H1 (cell line): ENCODE results near the gene UCP1. TPM values are rescaled to one million over a fixed set of nuclear protein-coding genes. Genes with fewer than 3 reads are reported as not detected.

Experiments used
- CTCF ChIA-PET: fragments of 300-600 bp; sonication (Branson Sonifier 250); formaldehyde crosslinking; loops from one replicate; lab custom pipeline; 2021; ENCODE audit not compliant: partially characterized antibody; lab: Charles Lee
- POLR2A ChIA-PET: fragments of 300-600 bp; sonication (Branson Sonifier 250); formaldehyde crosslinking; loops from one replicate; lab custom pipeline; 2021; ENCODE audit warnings: inconsistent platforms; ENCODE audit not compliant: partially characterized antibody; lab: Charles Lee
- DNase-seq, 2 experiments: peaks; one replicate each; pipeline versions ENCODE4 v3.0.0 to v3.0.0-alpha.2; 2010 to 2022; ENCODE audit warnings: low spot score in 2 of 2, low read depth in 1 of 2, mixed read lengths in 1 of 2
- FAIRE-seq: peaks from 2 replicates; lab custom pipeline; 2011; peaks lifted over from hg19 to GRCh38; lab: Jason Lieb, UNC
- H2AFZ ChIP-seq: 2 replicates; pipeline ENCODE4 v1.8.1; 2012; ENCODE audit warnings: low read length, inconsistent platforms
- H2AK5ac ChIP-seq: 2 replicates; pipeline ENCODE4 v1.6.1; 2013; ENCODE audit warnings: low read depth, low read length
- H2BK120ac ChIP-seq: replicated peaks from 2 replicates; pipeline ENCODE3; 2013; ENCODE audit warnings: low read depth, low read length, inconsistent platforms
- H2BK12ac ChIP-seq: 2 replicates; pipeline ENCODE4 v1.6.1; 2013; ENCODE audit warnings: low read depth, low read length
- H2BK15ac ChIP-seq: 2 replicates; pipeline ENCODE4 v1.6.1; 2013; ENCODE audit warnings: low read length
- H2BK20ac ChIP-seq: 2 replicates; pipeline ENCODE4 v1.6.1; 2013; ENCODE audit warnings: low read length
- H2BK5ac ChIP-seq: 2 replicates; pipeline ENCODE4 v1.6.1; 2013; ENCODE audit warnings: low read depth, low read length
- H3K14ac ChIP-seq: 2 replicates; pipeline ENCODE4 v1.6.1; 2013; ENCODE audit warnings: inconsistent platforms; ENCODE audit not compliant: insufficient read length
- H3K18ac ChIP-seq: 2 replicates; pipeline ENCODE4 v1.6.1; 2013; ENCODE audit warnings: low read length; ENCODE audit errors: extremely low read depth
- H3K23ac ChIP-seq: 2 replicates; pipeline ENCODE4 v1.6.1; 2013; ENCODE audit warnings: inconsistent platforms; ENCODE audit not compliant: insufficient read length
- H3K23me2 ChIP-seq: 2 replicates; pipeline ENCODE4 v1.6.1; 2013; ENCODE audit warnings: low read depth, low read length
- H3K27ac ChIP-seq: 2 replicates; pipeline ENCODE4 v1.6.1; 2011; ENCODE audit warnings: low read depth, low read length, inconsistent platforms
- H3K27me3 ChIP-seq, 4 experiments: replicated peaks in 1 of 4; 1 replicate in 1 of 4; 2 replicates in 3 of 4; pipeline versions ENCODE4 v1.6.1 to v1.8.1; 2011 to 2013; ENCODE audit warnings: low read length in 3 of 4, mild to moderate bottlenecking in 3 of 4, inconsistent platforms in 2 of 4, mixed read lengths in 2 of 4, moderate library complexity in 1 of 4; ENCODE audit not compliant: control insufficient read depth in 3 of 4, insufficient read depth in 3 of 4; ENCODE audit errors: extremely low read depth in 1 of 4
- H3K36me3 ChIP-seq, 4 experiments: 2 replicates each; pipeline versions ENCODE4 v1.6.1 to v1.8.1; 2011 to 2013; ENCODE audit warnings: mild to moderate bottlenecking in 4 of 4, low read length in 3 of 4, moderate library complexity in 2 of 4, control low read depth in 1 of 4, inconsistent platforms in 1 of 4; ENCODE audit not compliant: insufficient read depth in 4 of 4, control insufficient read depth in 2 of 4
- H3K4ac ChIP-seq: replicated peaks from 2 replicates; pipeline ENCODE3; 2013; ENCODE audit warnings: low read length, low read depth, mixed read lengths, inconsistent platforms; ENCODE audit not compliant: insufficient read length
- H3K4me1 ChIP-seq, 4 experiments: replicated peaks in 1 of 4; 1 replicate in 1 of 4; 2 replicates in 3 of 4; pipeline versions ENCODE4 v1.6.1 to v1.8.1; 2011 to 2013; ENCODE audit warnings: low read length in 3 of 4, inconsistent platforms in 2 of 4, mixed read lengths in 1 of 4; ENCODE audit not compliant: insufficient read depth in 4 of 4, control insufficient read depth in 3 of 4
- H3K4me2 ChIP-seq, 2 experiments: 2 replicates each; pipeline versions ENCODE4 v1.6.1 to v1.8.1; 2011 to 2013; ENCODE audit warnings: low read depth in 2 of 2, low read length in 2 of 2, control low read depth in 1 of 2, inconsistent platforms in 1 of 2, mild to moderate bottlenecking in 1 of 2; ENCODE audit not compliant: insufficient read depth in 1 of 2
- H3K4me3 ChIP-seq, 4 experiments: fragments of 200-600, 300-600 bp in 1 of 4; sonication (generic), shearing (Covaris generic), sonication (Bioruptor Twin) in 1 of 4; 2 replicates each; pipeline versions ENCODE4 v1.5.1 to v1.8.1; 2011 to 2016; ENCODE audit warnings: low read length in 4 of 4, low read depth in 3 of 4, control low read depth in 2 of 4, inconsistent platforms in 2 of 4, mild to moderate bottlenecking in 2 of 4, mixed read lengths in 1 of 4, moderate library complexity in 1 of 4; ENCODE audit not compliant: insufficient read depth in 2 of 4; ENCODE audit errors: extremely low read depth in 1 of 4
- H3K56ac ChIP-seq: replicated peaks from 2 replicates; pipeline ENCODE3; 2013; ENCODE audit warnings: low read depth, mild to moderate bottlenecking, mixed read lengths, low read length, inconsistent platforms; ENCODE audit not compliant: insufficient read length
- H3K79me1 ChIP-seq: 2 replicates; pipeline ENCODE4 v1.6.1; 2013; ENCODE audit warnings: low read depth, low read length, control low read depth
- H3K79me2 ChIP-seq, 2 experiments: 2 replicates each; pipeline versions ENCODE4 v1.6.1 to v1.8.1; 2012 to 2013; ENCODE audit warnings: low read length in 2 of 2, mild to moderate bottlenecking in 2 of 2, inconsistent platforms in 1 of 2; ENCODE audit not compliant: insufficient read depth in 2 of 2, control insufficient read depth in 1 of 2
- H3K9ac ChIP-seq, 4 experiments: replicated peaks in 1 of 4; 1 replicate in 1 of 4; 2 replicates in 3 of 4; pipeline versions ENCODE4 v1.6.1 to v1.8.1; 2011 to 2013; ENCODE audit warnings: low read depth in 3 of 4, low read length in 3 of 4, control low read depth in 2 of 4, mild to moderate bottlenecking in 2 of 4, moderate library complexity in 2 of 4, inconsistent platforms in 1 of 4; ENCODE audit errors: extremely low read depth in 1 of 4
- H3K9me3 ChIP-seq, 2 experiments: 2 replicates each; pipeline versions ENCODE4 v1.6.1 to v1.8.1; 2012 to 2013; ENCODE audit warnings: mild to moderate bottlenecking in 2 of 2, moderate library complexity in 2 of 2, control low read depth in 1 of 2, inconsistent platforms in 1 of 2, low read depth in 1 of 2, low read length in 1 of 2, mixed read lengths in 1 of 2; ENCODE audit not compliant: insufficient read depth in 2 of 2
- H4K20me1 ChIP-seq, 2 experiments: replicated peaks in 1 of 2; 2 replicates each; pipeline versions ENCODE3 to v1.8.1; 2011 to 2013; ENCODE audit warnings: inconsistent platforms in 2 of 2, low read length in 2 of 2, mild to moderate bottlenecking in 1 of 2; ENCODE audit not compliant: insufficient read depth in 2 of 2, control insufficient read depth in 1 of 2
- H4K5ac ChIP-seq: 2 replicates; pipeline ENCODE4 v1.6.1; 2013; ENCODE audit warnings: low read length, low read depth, mixed read lengths, inconsistent platforms; ENCODE audit not compliant: insufficient read length
- H4K8ac ChIP-seq: 2 replicates; pipeline ENCODE4 v1.8.0; 2013; ENCODE audit warnings: mild to moderate bottlenecking, moderate library complexity, low read length, inconsistent platforms; ENCODE audit not compliant: insufficient read depth; ENCODE audit errors: extremely low read depth
- H4K91ac ChIP-seq: replicated peaks from 2 replicates; pipeline ENCODE3; 2013; ENCODE audit warnings: low read length, mixed read lengths, inconsistent platforms; ENCODE audit not compliant: insufficient read length
- ASH2L ChIP-seq: fragments of 200-600, 300-600 bp; sonication (generic); IDR thresholded peaks from one replicate; pipeline ENCODE4 v1.7.1; 2017; ENCODE audit warnings: low read length
- CEBPB ChIP-seq: IDR thresholded peaks from 2 replicates; pipeline ENCODE4 v1.6.1; 2012; ENCODE audit warnings: low read depth, low read length
- CTCF ChIP-seq, 3 experiments: IDR thresholded peaks; 1 replicate in 2 of 3; 2 replicates in 1 of 3; pipeline versions ENCODE4 v1.5.1 to v1.6.1; 2011; ENCODE audit warnings: low read length in 3 of 3, mild to moderate bottlenecking in 3 of 3, inconsistent platforms in 2 of 3, low read depth in 1 of 3, moderate library complexity in 1 of 3; ENCODE audit not compliant: insufficient read depth in 1 of 3; ENCODE audit errors: control extremely low read depth in 1 of 3
- E2F6 ChIP-seq: IDR thresholded peaks from 2 replicates; pipeline ENCODE4 v1.6.1; 2012; ENCODE audit warnings: inconsistent platforms
- GABPA ChIP-seq: IDR thresholded peaks from 2 replicates; pipeline ENCODE4 v1.6.1; 2011; ENCODE audit warnings: mild to moderate bottlenecking, low read length, moderate library complexity, borderline replicate concordance; ENCODE audit not compliant: insufficient read depth
- HDAC2 ChIP-seq, 2 experiments: fragments of 300-600 bp in 1 of 2; sonication (generic) in 1 of 2; IDR thresholded peaks; 2 replicates each; pipeline ENCODE4 v1.6.1; 2011 to 2012; ENCODE audit warnings: low read depth in 2 of 2, low read length in 2 of 2, mild to moderate bottlenecking in 2 of 2, moderate library complexity in 2 of 2, borderline replicate concordance in 1 of 2, inconsistent platforms in 1 of 2
- POLR2A ChIP-seq, 2 experiments: IDR thresholded peaks; 1 replicate in 1 of 2; 2 replicates in 1 of 2; pipeline ENCODE4 v1.6.1; 2011; ENCODE audit warnings: low read depth in 2 of 2, low read length in 2 of 2, mild to moderate bottlenecking in 2 of 2; ENCODE audit errors: control extremely low read depth in 1 of 2
- RAD21 ChIP-seq, 2 experiments: IDR thresholded peaks in 1 of 2; conservative IDR thresholded peaks in 1 of 2; 2 replicates each; pipeline ENCODE4 v1.6.1; 2011; ENCODE audit warnings: low read depth in 2 of 2, low read length in 2 of 2, improper control_type of control experiment in 1 of 2, inconsistent platforms in 1 of 2, mild to moderate bottlenecking in 1 of 2, moderate library complexity in 1 of 2
- SP4 ChIP-seq: IDR thresholded peaks from 2 replicates; pipeline ENCODE4 v1.6.1; 2012; ENCODE audit warnings: low read length, inconsistent platforms
- TAF7 ChIP-seq: optimal IDR thresholded peaks from 2 replicates; pipeline ENCODE3; 2011; ENCODE audit warnings: low read depth, mild to moderate bottlenecking, inconsistent platforms, low read length, moderate library complexity, borderline replicate concordance
- ZNF274 ChIP-seq: IDR thresholded peaks from 2 replicates; pipeline ENCODE4 v1.7.0; 2012; ENCODE audit warnings: low read length, borderline replicate concordance; ENCODE audit errors: extremely low read depth
- WGBS, 2 experiments: shearing (Covaris generic) in 1 of 2; methylation state at CpG; one replicate each; pipeline versions ENCODE4 v1.1.6 to v1.1.7; 2013 to 2015; ENCODE audit warnings: low lambda C conversion rate in 2 of 2, mixed read lengths in 2 of 2, inconsistent platforms in 1 of 2, low coverage in 1 of 2, missing lambda C conversion rate in 1 of 2; ENCODE audit not compliant: insufficient replicate concordance in 2 of 2, insufficient coverage in 1 of 2, insufficient read length in 1 of 2; ENCODE audit errors: extremely low coverage in 1 of 2, missing lambda C conversion rate in 1 of 2; 5-methylcytosine and 5-hydroxymethylcytosine counted together
- polyA plus RNA-seq, 7 experiments: library from polyadenylated mRNA; depleted of rRNA in 3 of 7; stranded (reverse) in 5 of 7; unstranded in 2 of 7; fragments of >200 nt in 5 of 7; fragments of 200-250 nt in 2 of 7; gene quantifications; 1 replicate in 5 of 7; 2 replicates in 1 of 7; 4 replicates in 1 of 7; pipeline versions ENCODE4 v1.2.1 to v1.2.3, GENCODE V29; 2011 to 2013; ENCODE audit warnings: missing spikeins in 2 of 7, mixed read lengths in 2 of 7
- total RNA-seq: library from RNA; stranded (reverse); fragmentation: NEBNext Ultra II Directional; extraction: Animal tissue kit (Norgen Biotek cat#: 25700); gene quantifications from 2 replicates; pipeline ENCODE4 v1.2.1, GENCODE V29; 2021

Gene UCP1
- total and polyA plus RNA-seq, 2 of the 8 experiments (the other 6 are each of a cell fraction or from before 2014, with no cell fraction given), result 0.20 to 0.44 TPM

GRCh38 chr4:140611854-140612253 is 43.1 kb upstream of the UCP1 start:
- Histone ChIP-seq H2BK5ac (no peak overlapping the region), H2BK20ac (no peak overlapping the region), H3K4me2 (no peak overlapping the region), H3K4me1 (no peaks in the 10 kb centered on the region; a peak in 1 of 7 replicates), H2AK5ac (no peak overlapping the region), H2BK120ac (no peak overlapping the region), H3K56ac (no peak overlapping the region), H3K4me3 (no peak overlapping the region), H2BK15ac (no peak overlapping the region), H3K23ac (no peak overlapping the region), H3K23me2 (no peaks in the 10 kb centered on the region), H2AFZ (no peak overlapping the region), H4K20me1 (no peaks in the 10 kb centered on the region), H3K14ac (no peak overlapping the region), H4K91ac (no peak overlapping the region), H3K36me3 (no peaks in the 10 kb centered on the region), H3K79me2 (no peaks in the 10 kb centered on the region), H4K5ac (no peak overlapping the region), H3K18ac (no peak overlapping the region), H3K9me3 (no peaks in the 10 kb centered on the region), H4K8ac (no peak overlapping the region), H3K4ac (no peak overlapping the region), H3K27ac (no peak overlapping the region), H3K9ac (no peak overlapping the region), H3K27me3 (no peaks in the 10 kb centered on the region), H2BK12ac (no peak overlapping the region), H3K79me1 (no peaks in the 10 kb centered on the region)
- POLR2A ChIA-PET, result no interaction called here
- 83% methylated on average over 3 of the region's 3 CpGs; no CpG with 5 or more reads in 1 of the 2 experiments for WGBS, 2 experiments
- FAIRE-seq, result no peak
- DNase-seq, result no peak
- CTCF ChIA-PET, result interaction anchor here (0.8 kb wide), 1 partner anchor 14 kb away, joined by 3 read pairs; no protein-coding TSS in a partner anchor
- no peak for TF ChIP-seq ZNF274
- TF ChIP-seq CTCF (IDR thresholded peaks at IDR 0.05; ENCODE audit: control extremely low read depth in 1 of 3, insufficient read depth in 1 of 3, low read depth in 1 of 3, low read length in 3 of 3), result no peak
- no peak for TF ChIP-seq SP4
- no peak for TF ChIP-seq E2F6
- no peak for TF ChIP-seq ASH2L
- TF ChIP-seq POLR2A (IDR thresholded peaks at IDR 0.05; ENCODE audit: control extremely low read depth in 1 of 2, low read depth in 2 of 2, low read length in 2 of 2), result no peak
- TF ChIP-seq GABPA, result no peak
- TF ChIP-seq CEBPB, result no peak
- no peak for TF ChIP-seq HDAC2 (IDR thresholded peaks at IDR 0.05; ENCODE audit: borderline replicate concordance in 1 of 2, low read depth in 2 of 2, low read length in 2 of 2)
- no peak for TF ChIP-seq TAF7
- TF ChIP-seq RAD21 (IDR thresholded peaks at IDR 0.05 in 1 of 2, conservative IDR thresholded peaks at IDR 0.05 in 1 of 2; ENCODE audit: low read depth in 2 of 2, low read length in 2 of 2), result no peak
